Measurements from ENCODE around the gene OR6C70. TPM values are rescaled to one million over a fixed set of nuclear protein-coding genes. Genes with fewer than 3 reads are reported as not detected.

The OR6C70 gene
- total and polyA plus RNA-seq, 4 donors, result not detected

- H3K4me3 ChIP-seq (ENCODE audit: low read depth in 1 of 3, low read length in 3 of 3), result no peak overlapping the region
- TF ChIP-seq REST (IDR thresholded peaks at IDR 0.05), result no peak
- TF ChIP-seq GABPA (IDR thresholded peaks at IDR 0.05 in 1 of 2, conservative IDR thresholded peaks at IDR 0.05 in 1 of 2), result no peak
- TF ChIP-seq CTCF (IDR thresholded peaks at IDR 0.05; ENCODE audit: low read depth, low read length, missing input control), result no peak
- no peak for TF ChIP-seq TAF1 (conservative IDR thresholded peaks at IDR 0.05)
- no peak for TF ChIP-seq FOXA2 (IDR thresholded peaks at IDR 0.05)
- no peak for TF ChIP-seq HNF4A (conservative IDR thresholded peaks at IDR 0.05)
- TF ChIP-seq, protein P1, sequence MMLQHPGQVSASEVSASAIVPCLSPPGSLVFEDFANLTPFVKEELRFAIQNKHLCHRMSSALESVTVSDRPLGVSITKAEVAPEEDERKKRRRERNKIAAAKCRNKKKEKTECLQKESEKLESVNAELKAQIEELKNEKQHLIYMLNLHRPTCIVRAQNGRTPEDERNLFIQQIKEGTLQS (IDR thresholded peaks at IDR 0.05), result no peak
- no peak for TF ChIP-seq JUND (IDR thresholded peaks at IDR 0.05)
- TF ChIP-seq RAD21 (IDR thresholded peaks at IDR 0.05), result no peak
- TF ChIP-seq, protein P2, sequence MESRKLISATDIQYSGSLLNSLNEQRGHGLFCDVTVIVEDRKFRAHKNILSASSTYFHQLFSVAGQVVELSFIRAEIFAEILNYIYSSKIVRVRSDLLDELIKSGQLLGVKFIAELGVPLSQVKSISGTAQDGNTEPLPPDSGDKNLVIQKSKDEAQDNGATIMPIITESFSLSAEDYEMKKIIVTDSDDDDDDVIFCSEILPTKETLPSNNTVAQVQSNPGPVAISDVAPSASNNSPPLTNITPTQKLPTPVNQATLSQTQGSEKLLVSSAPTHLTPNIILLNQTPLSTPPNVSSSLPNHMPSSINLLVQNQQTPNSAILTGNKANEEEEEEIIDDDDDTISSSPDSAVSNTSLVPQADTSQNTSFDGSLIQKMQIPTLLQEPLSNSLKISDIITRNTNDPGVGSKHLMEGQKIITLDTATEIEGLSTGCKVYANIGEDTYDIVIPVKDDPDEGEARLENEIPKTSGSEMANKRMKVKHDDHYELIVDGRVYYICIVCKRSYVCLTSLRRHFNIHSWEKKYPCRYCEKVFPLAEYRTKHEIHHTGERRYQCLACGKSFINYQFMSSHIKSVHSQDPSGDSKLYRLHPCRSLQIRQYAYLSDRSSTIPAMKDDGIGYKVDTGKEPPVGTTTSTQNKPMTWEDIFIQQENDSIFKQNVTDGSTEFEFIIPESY (IDR thresholded peaks at IDR 0.05), result no peak
- TF ChIP-seq NR2F2 (IDR thresholded peaks at IDR 0.05), result no peak
- no peak for TF ChIP-seq FOXA1 (IDR thresholded peaks at IDR 0.05)
- TF ChIP-seq, protein P3, sequence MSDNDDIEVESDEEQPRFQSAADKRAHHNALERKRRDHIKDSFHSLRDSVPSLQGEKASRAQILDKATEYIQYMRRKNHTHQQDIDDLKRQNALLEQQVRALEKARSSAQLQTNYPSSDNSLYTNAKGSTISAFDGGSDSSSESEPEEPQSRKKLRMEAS (IDR thresholded peaks at IDR 0.05), result no peak
- no peak for TF ChIP-seq SP1 (IDR thresholded peaks at IDR 0.05)
- TF ChIP-seq RXRA (IDR thresholded peaks at IDR 0.05), result no peak
- TF ChIP-seq EGR1 (IDR thresholded peaks at IDR 0.05; ENCODE audit: low read depth in 2 of 2), result no peak
- no peak for TF ChIP-seq HNF4G (IDR thresholded peaks at IDR 0.05)
- TF ChIP-seq YY1 (IDR thresholded peaks at IDR 0.05), result no peak
- no peaks in the 10 kb centered on the region for H3K4me1 ChIP-seq (ENCODE audit: control insufficient read depth in 4 of 4, insufficient read depth in 4 of 4, low read length in 3 of 4)
- peaks cover 0 to 2% (median 0%) of the 10 kb centered on the region in 4 donors for H3K27me3 ChIP-seq (ENCODE audit: control insufficient read depth in 4 of 4, insufficient read depth in 4 of 4, low read length in 3 of 4)
- no peak overlapping the region for H3K27ac ChIP-seq (ENCODE audit: low read depth in 1 of 2, low read length in 2 of 2)
- WGBS, result 88% methylated on average over 4 of the region's 4 CpGs
- H3K36me3 ChIP-seq (ENCODE audit: control insufficient read depth in 4 of 4, insufficient read depth in 3 of 4, low read depth in 1 of 4, low read length in 3 of 4), result no peaks in the 10 kb centered on the region
- no peaks in the 10 kb centered on the region for H3K9me3 ChIP-seq (ENCODE audit: control insufficient read depth in 4 of 4, low read length in 3 of 4)
- no peak overlapping the region for H3K9ac ChIP-seq (ENCODE audit: low read depth in 1 of 2, low read length in 2 of 2)
- no peak for DNase-seq (ENCODE audit: low spot score)
These were observed 29.3 kb upstream of the OR6C70 start for GRCh38 chr12:55499231-55499630.

Measured in liver (tissue), 9 donors.